Body of pancreas (tissue), 4 donors: ENCODE data around the gene RNF13. TPM values are rescaled to one million over a fixed set of nuclear protein-coding genes. Genes with fewer than 3 reads are reported as not detected.

Experiments used
- ATAC-seq: fragments of 150-250 bp; one replicate; pipeline ENCODE4 v1.9.1; 2016
- DNase-seq, 4 donors: peaks; one replicate each; pipeline ENCODE4 v3.0.0-alpha.2; 2019
- H3K27ac ChIP-seq, 4 donors: fragments of 200-600 bp; sonication (generic); 1 replicate in 3 of 4; 2 replicates in 1 of 4; pipeline versions ENCODE4 v1.5.1 to v1.6.1; 2016 to 2019; ENCODE audit warnings: mild to moderate bottlenecking in 1 of 4, mixed read lengths in 1 of 4, moderate library complexity in 1 of 4
- H3K27me3 ChIP-seq, 2 donors: fragments of 200-600 bp; sonication (generic); one replicate each; pipeline ENCODE4 v1.6.0; 2016; ENCODE audit warnings: mild to moderate bottlenecking in 1 of 2
- H3K36me3 ChIP-seq, 2 donors: fragments of 200-600 bp; sonication (generic); replicated peaks in 1 of 2; 2 replicates each; pipeline ENCODE4 v1.5.1; 2016; ENCODE audit warnings: low read depth in 2 of 2; ENCODE audit not compliant: insufficient read depth in 1 of 2
- H3K4me1 ChIP-seq: fragments of 200-600 bp; sonication (generic); one replicate; pipeline ENCODE4 v1.6.0; 2016
- H3K4me3 ChIP-seq, 2 donors: fragments of 200-600 bp; sonication (generic); 1 replicate in 1 of 2; 2 replicates in 1 of 2; pipeline ENCODE4 v1.5.1; 2016 to 2019
- H3K9me3 ChIP-seq, 3 donors: fragments of 200-600 bp; sonication (generic); 1 replicate in 2 of 3; 2 replicates in 1 of 3; pipeline ENCODE4 v1.5.1; 2016
- CTCF ChIP-seq, 7 experiments: fragments of 450-650 bp in 4 of 7; fragments of 200-600 bp in 3 of 7; sonication (generic) in 3 of 7; IDR thresholded peaks; one replicate each; pipeline ENCODE4 v1.5.1; 2016 to 2019; ENCODE audit warnings: antibody characterized with exemption in 7 of 7
- POLR2A ChIP-seq, 3 donors: fragments of 450-650 bp; IDR thresholded peaks; one replicate each; pipeline ENCODE4 v1.6.1; 2016; ENCODE audit warnings: antibody characterized with exemption in 3 of 3, mild to moderate bottlenecking in 2 of 3
- WGBS, 2 donors: methylation state at CpG; one replicate each; pipeline ENCODE4 v1.1.5; 2017; 5-methylcytosine and 5-hydroxymethylcytosine counted together
- intact Hi-C: fragments of 100-400 bp; cut with DNase I; formaldehyde crosslinking; loops from one replicate; pipeline ENCODE4 v1.15.1; 2023
- total RNA-seq, 2 donors: library from RNA; depleted of rRNA; stranded (reverse); fragments of >200 nt; gene quantifications; one replicate each; pipeline ENCODE4 v1.1.0, GENCODE V29; 2016

Gene RNF13
- total RNA-seq, 2 donors from 2014 or later, result 26.4 to 52.4 TPM

- no peaks in the 10 kb centered on the region for H3K36me3 ChIP-seq
- no peaks in the 10 kb centered on the region for H3K27me3 ChIP-seq
- WGBS, 2 donors, result 71 to 75% methylated on average over 1 of the region's 1 CpG
- intact Hi-C loops, result no loop called here
- DNase-seq, result no peak
- no peak for ATAC-seq
- no peaks in the 10 kb centered on the region for H3K4me1 ChIP-seq
- no peak overlapping the region for H3K27ac ChIP-seq
- TF ChIP-seq CTCF (IDR thresholded peaks at IDR 0.05), result no peak
- no peak for TF ChIP-seq POLR2A (IDR thresholded peaks at IDR 0.05)
- H3K9me3 ChIP-seq, result no peaks in the 10 kb centered on the region
- no peak overlapping the region for H3K4me3 ChIP-seq
Measured at GRCh38 chr3:149776170-149776569, 36.8 kb upstream of the RNF13 start.

DNA sequence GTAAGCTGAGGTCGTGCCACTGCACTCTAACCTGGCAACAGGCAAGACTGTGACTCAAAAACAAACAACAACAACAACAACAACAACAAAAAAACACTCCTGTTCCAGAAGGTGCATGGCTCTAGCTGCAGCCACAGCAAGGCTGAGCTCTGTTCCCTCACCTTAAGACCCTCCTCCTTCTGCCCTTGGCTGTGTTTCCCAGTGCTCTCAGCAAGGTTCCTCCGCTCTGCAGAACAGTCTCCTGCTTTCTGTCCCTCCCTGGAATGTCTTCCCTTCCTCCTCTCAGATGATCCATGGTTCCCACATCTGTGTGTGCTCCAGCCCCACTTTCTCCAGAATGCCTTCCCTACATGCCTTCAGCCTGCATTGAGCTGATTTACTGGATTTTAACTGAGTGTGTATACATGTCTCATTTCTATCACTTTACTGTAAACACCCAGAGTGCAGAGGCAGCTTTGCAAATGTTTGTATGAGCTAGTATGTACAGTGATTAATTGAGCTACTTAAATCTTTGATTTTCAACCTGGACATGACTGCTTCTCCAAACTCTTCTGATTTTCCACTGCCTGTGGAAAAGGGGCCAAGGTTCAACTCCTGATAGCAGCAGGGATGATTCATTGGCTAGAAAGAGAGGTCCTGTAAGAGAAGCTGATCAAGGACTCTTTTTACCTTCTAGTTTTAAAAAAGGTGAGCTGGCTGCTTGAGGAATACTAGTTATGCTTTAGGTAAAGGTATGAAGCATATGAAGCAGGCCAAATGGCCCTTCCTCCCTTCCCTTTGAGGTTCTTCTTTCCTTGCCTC lies 35.4 kb upstream of the RNF13 start:
- no peak overlapping the region for H3K4me3 ChIP-seq
- no peak for ATAC-seq
- WGBS, 2 donors, result 90 to 100% methylated on average over 1 to 2 of the region's 2 CpGs
- intact Hi-C loops, result no loop called here
- H3K9me3 ChIP-seq, result no peaks in the 10 kb centered on the region
- no peaks in the 10 kb centered on the region for H3K36me3 ChIP-seq
- TF ChIP-seq CTCF (IDR thresholded peaks at IDR 0.05) (no peak), POLR2A (IDR thresholded peaks at IDR 0.05) (no peak)
- H3K4me1 ChIP-seq, result no peaks in the 10 kb centered on the region
- no peaks in the 10 kb centered on the region for H3K27me3 ChIP-seq
- no peak for DNase-seq
- H3K27ac ChIP-seq, result no peak overlapping the region

DNA sequence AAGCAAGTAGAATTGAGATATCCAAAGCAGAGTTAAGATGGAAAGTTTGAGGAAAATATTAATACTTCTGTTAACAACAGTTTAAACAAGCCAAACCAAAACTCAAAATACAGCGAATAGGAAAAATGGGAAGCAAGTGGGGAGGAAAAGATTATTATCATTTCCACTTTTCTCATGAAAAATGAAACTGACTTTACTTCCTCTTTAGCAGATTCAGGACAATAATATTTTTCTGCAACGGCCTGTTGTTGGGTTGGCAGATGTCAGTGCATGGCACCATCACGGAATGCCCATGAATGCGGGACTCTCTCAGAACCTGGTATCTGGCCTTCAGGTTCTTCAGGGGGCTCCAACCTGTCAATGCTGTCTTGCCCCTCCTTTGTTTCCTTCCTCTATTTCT lies 31.8 kb upstream of the RNF13 start:
- Histone ChIP-seq H3K9me3 (no peaks in the 10 kb centered on the region), H3K27me3 (no peaks in the 10 kb centered on the region), H3K4me1 (no peaks in the 10 kb centered on the region), H3K27ac (no peak overlapping the region), H3K4me3 (no peak overlapping the region), H3K36me3 (no peaks in the 10 kb centered on the region)
- TF ChIP-seq CTCF (IDR thresholded peaks at IDR 0.05) (no peak), POLR2A (IDR thresholded peaks at IDR 0.05) (no peak)
- DNase-seq (peak in 1 of 4 donors; percentile 3), ATAC-seq (no peak)
- WGBS, 2 donors, result 69 to 92% methylated on average over 4 of the region's 4 CpGs
- intact Hi-C loops, result no loop called here

GRCh38 chr3:149781741-149782140 lies 31.3 kb upstream of the RNF13 start:
- 87 to 93% methylated on average over 3 of the region's 3 CpGs for WGBS, 2 donors

More at GRCh38 chr3:149781741-149782140, 31.3 kb upstream of the RNF13 start:
- intact Hi-C loops, result no loop called here
- DNase-seq (no peak), ATAC-seq (no peak)
- no peaks in the 10 kb centered on the region for H3K27me3 ChIP-seq
- no peaks in the 10 kb centered on the region for H3K4me1 ChIP-seq
- TF ChIP-seq POLR2A (IDR thresholded peaks at IDR 0.05) (no peak), CTCF (IDR thresholded peaks at IDR 0.05) (no peak)
- H3K27ac ChIP-seq, result no peak overlapping the region
- no peaks in the 10 kb centered on the region for H3K9me3 ChIP-seq
- no peaks in the 10 kb centered on the region for H3K36me3 ChIP-seq
- H3K4me3 ChIP-seq, result no peak overlapping the region
